Loucy (cell line): ENCODE measurements around the gene REEP1.
A peak's percentile ranks its signal among the peaks of the same experiment; 100 is the strongest.

Experiments used
- H2AFZ ChIP-seq: fragments of 200-600 bp; sonication (generic); 2 replicates; pipeline ENCODE4 v1.6.0; 2016; ENCODE audit warnings: antibody characterized with exemption, mild to moderate bottlenecking, low read length, moderate library complexity
- H3F3A ChIP-seq: fragments of 200-600 bp; 2 replicates; pipeline ENCODE4 v1.6.0; 2016; ENCODE audit warnings: antibody characterized with exemption, low read depth, mild to moderate bottlenecking
- H3K27me3 ChIP-seq: fragments of 200-600 bp; sonication (generic); 2 replicates; pipeline ENCODE4 v1.6.1; 2014; ENCODE audit warnings: low read length, mild to moderate bottlenecking; ENCODE audit not compliant: insufficient read depth, poor library complexity, severe bottlenecking
- H3K36me3 ChIP-seq: fragments of 200-600 bp; sonication (generic); 2 replicates; pipeline ENCODE4 v1.6.1; 2016; ENCODE audit warnings: low read length; ENCODE audit not compliant: insufficient read depth
- H3K4me1 ChIP-seq: fragments of 200-600 bp; sonication (generic); 2 replicates; pipeline ENCODE4 v1.5.1; 2014; ENCODE audit warnings: low read length, mild to moderate bottlenecking; ENCODE audit not compliant: insufficient read depth, poor library complexity, severe bottlenecking
- H3K4me2 ChIP-seq: fragments of 200-600 bp; sonication (generic); 2 replicates; pipeline ENCODE4 v1.6.0; 2014; ENCODE audit warnings: antibody characterized with exemption, low read length, low read depth, mild to moderate bottlenecking; ENCODE audit not compliant: poor library complexity, severe bottlenecking
- H3K4me3 ChIP-seq: fragments of 200-600 bp; sonication (generic); 2 replicates; pipeline ENCODE4 v1.5.1; 2014; ENCODE audit warnings: low read length, mild to moderate bottlenecking, mixed read lengths; ENCODE audit not compliant: poor library complexity, severe bottlenecking
- H3K79me2 ChIP-seq: fragments of 200-600 bp; sonication (generic); 2 replicates; pipeline ENCODE4 v1.6.1; 2014; ENCODE audit warnings: low read length; ENCODE audit not compliant: insufficient read depth
- H3K9ac ChIP-seq: fragments of 200-600 bp; sonication (generic); 2 replicates; pipeline ENCODE4 v1.6.0; 2014; ENCODE audit warnings: mild to moderate bottlenecking, low read depth, low read length, moderate library complexity; ENCODE audit not compliant: poor library complexity, severe bottlenecking
- H3K9me2 ChIP-seq: fragments of 200-600 bp; sonication (generic); replicated peaks from 2 replicates; pipeline ENCODE4 v1.6.1; 2016; ENCODE audit warnings: low read depth, low read length, mixed read lengths
- H3K9me3 ChIP-seq: fragments of 200-600 bp; sonication (generic); 2 replicates; pipeline ENCODE4 v1.6.1; 2014; ENCODE audit warnings: mild to moderate bottlenecking, antibody characterized with exemption, low read length, low read depth; ENCODE audit not compliant: insufficient read depth
- H4K20me1 ChIP-seq: fragments of 200-600 bp; sonication (generic); 2 replicates; pipeline ENCODE4 v1.6.0; 2014; ENCODE audit warnings: antibody characterized with exemption, low read length, mild to moderate bottlenecking; ENCODE audit not compliant: insufficient read depth, poor library complexity, severe bottlenecking
- CTCF ChIP-seq: fragments of 200-600 bp; sonication (generic); conservative IDR thresholded peaks from 2 replicates; pipeline ENCODE4 v1.5.1; 2014; ENCODE audit warnings: mild to moderate bottlenecking, antibody characterized with exemption, low read length
- EZH2phosphoT487 ChIP-seq: fragments of 200-600 bp; IDR thresholded peaks from 2 replicates; pipeline ENCODE4 v1.6.1; 2018; ENCODE audit warnings: antibody characterized with exemption, mild to moderate bottlenecking, moderate library complexity, borderline replicate concordance

Gene REEP1

DNA sequence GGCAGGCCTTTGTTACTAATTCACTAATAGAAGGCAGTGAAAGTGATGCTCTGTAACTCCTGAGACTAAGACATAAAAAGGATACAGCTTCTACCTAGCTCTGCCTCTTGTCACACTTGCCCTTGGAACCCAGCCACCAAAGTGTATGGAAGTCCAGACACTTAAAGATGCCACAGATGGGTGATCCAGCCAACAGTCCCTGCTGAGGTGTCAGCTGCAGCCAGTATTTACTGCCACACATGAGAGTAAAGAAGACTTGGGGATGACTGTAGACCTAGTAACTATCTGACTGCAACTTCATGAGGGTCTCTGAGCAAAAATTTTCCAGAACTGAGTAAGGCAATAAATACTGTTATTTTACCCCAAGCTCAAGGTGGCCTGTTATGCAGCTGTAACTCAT lies 151.0 kb downstream of the REEP1 start:
- H3K4me2 ChIP-seq, result peak overlapping the region; percentile 70
- H3K4me1 ChIP-seq, result peaks cover 50% of the 10 kb centered on the region
- H3K4me3 ChIP-seq, result peak overlapping the region; percentile 47
- no peaks in the 10 kb centered on the region for H3K9me2 ChIP-seq
- H3F3A ChIP-seq, result 0 out of 2 replicates have a peak, but pooled peaks cover 15% of the 10 kb centered on the region
- H3K27me3 ChIP-seq, result no peaks in the 10 kb centered on the region
- H2AFZ ChIP-seq, result no peak overlapping the region
- peak overlapping the region; percentile 9 for H3K9ac ChIP-seq
- H3K9me3 ChIP-seq, result no peaks in the 10 kb centered on the region
- peaks cover 6% of the 10 kb centered on the region; the same call in 1 of the 2 replicates for H3K36me3 ChIP-seq
- H3K79me2 ChIP-seq, result peaks cover 94% of the 10 kb centered on the region
- TF ChIP-seq EZH2phosphoT487, result no peak
- TF ChIP-seq CTCF, result no peak
- H4K20me1 ChIP-seq, result peaks cover 95% of the 10 kb centered on the region

DNA sequence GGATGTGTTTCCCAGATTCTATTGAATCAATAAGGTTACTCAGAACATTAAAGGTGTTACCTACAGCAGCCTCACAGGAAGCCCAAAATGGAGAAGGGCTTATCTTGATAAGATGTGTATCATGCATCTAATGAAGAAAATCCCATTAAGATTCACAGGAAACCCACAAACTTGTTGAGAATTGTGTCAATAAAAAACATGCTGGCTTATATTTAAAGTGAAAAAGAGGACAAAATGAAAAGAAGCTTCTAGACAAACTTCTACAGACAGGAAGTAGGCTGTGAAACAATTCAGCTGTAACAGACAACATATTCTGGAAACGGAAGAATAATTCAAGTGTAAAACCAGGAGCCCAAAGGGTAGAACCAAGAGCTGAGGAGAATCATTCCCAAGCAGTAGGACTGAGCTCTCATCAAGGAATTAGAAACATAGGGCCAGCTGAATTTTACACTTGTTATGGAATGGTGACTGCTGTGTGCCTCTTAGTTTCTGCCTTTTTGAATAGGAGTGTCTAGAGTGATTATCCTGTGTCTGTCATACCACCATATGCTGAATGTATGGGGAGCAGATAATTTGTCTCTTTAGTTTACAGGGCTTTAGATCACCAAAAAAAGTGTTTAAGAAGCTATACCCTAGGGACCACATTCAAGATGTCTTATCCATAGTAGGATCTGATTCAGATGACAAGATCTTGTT lies 151.8 kb downstream of the REEP1 start:
- Histone ChIP-seq H2AFZ (no peak overlapping the region), H3K4me2 (peak overlapping the region; percentile 70), H3K27me3 (no peaks in the 10 kb centered on the region), H3K79me2 (peaks cover 94% of the 10 kb centered on the region), H3F3A (0 out of 2 replicates have a peak, but pooled peaks cover 15% of the 10 kb centered on the region), H3K36me3 (peaks cover 12% of the 10 kb centered on the region; the same call in 1 of the 2 replicates), H3K9me2 (no peaks in the 10 kb centered on the region), H3K4me3 (peak overlapping the region; percentile 47), H3K9me3 (no peaks in the 10 kb centered on the region), H3K9ac (peak overlapping the region; percentile 9), H4K20me1 (peaks cover 96% of the 10 kb centered on the region), H3K4me1 (peaks cover 46% of the 10 kb centered on the region)
- TF ChIP-seq CTCF (no peak), EZH2phosphoT487 (no peak)

- no peaks in the 10 kb centered on the region for H3K4me1 ChIP-seq
- no peaks in the 10 kb centered on the region for H3K27me3 ChIP-seq
- H2AFZ ChIP-seq, result no peak overlapping the region
- H3K79me2 ChIP-seq, result peaks cover 33% of the 10 kb centered on the region
- H4K20me1 ChIP-seq, result peaks cover 13% of the 10 kb centered on the region
- TF ChIP-seq CTCF (no peak), EZH2phosphoT487 (no peak)
- H3K9me2 ChIP-seq, result no peaks in the 10 kb centered on the region
- no peaks in the 10 kb centered on the region for H3F3A ChIP-seq
- peaks cover 84% of the 10 kb centered on the region for H3K36me3 ChIP-seq
- H3K9me3 ChIP-seq, result no peaks in the 10 kb centered on the region
- no peak overlapping the region for H3K4me2 ChIP-seq
- no peak overlapping the region for H3K4me3 ChIP-seq
- H3K9ac ChIP-seq, result no peak overlapping the region
Observed at GRCh38 chr2:86176597-86176996, 160.8 kb downstream of the REEP1 start.
